H9 (cell line): ENCODE results near the gene GRIP2. TPM values are rescaled to one million over a fixed set of nuclear protein-coding genes. Genes with fewer than 3 reads are reported as not detected.

ENCODE experiments used
- DNase-seq: peaks from one replicate; pipeline ENCODE4 v3.0.0-alpha.2; 2017
- H2AFZ ChIP-seq: one replicate; pipeline ENCODE4 v1.6.1; 2013; ENCODE audit warnings: mild to moderate bottlenecking, low read length, control low read depth, moderate library complexity
- H2AK5ac ChIP-seq: 2 replicates; pipeline ENCODE4 v1.6.1; 2013; ENCODE audit warnings: low read length, control low read depth, mixed read lengths; ENCODE audit not compliant: insufficient read length
- H2BK120ac ChIP-seq: one replicate; pipeline ENCODE4 v1.6.1; 2013; ENCODE audit warnings: low read depth, mild to moderate bottlenecking, low read length, control low read depth, inconsistent platforms; ENCODE audit not compliant: poor library complexity, severe bottlenecking
- H2BK12ac ChIP-seq: 2 replicates; pipeline ENCODE4 v1.6.1; 2013; ENCODE audit warnings: low read length, control low read depth, mixed read lengths, low read depth; ENCODE audit not compliant: insufficient read length
- H2BK15ac ChIP-seq: 2 replicates; pipeline ENCODE4 v1.6.1; 2013; ENCODE audit warnings: low read depth, low read length, control low read depth
- H2BK20ac ChIP-seq: one replicate; pipeline ENCODE4 v1.6.1; 2013; ENCODE audit warnings: low read depth, mild to moderate bottlenecking, low read length, control low read depth, inconsistent platforms; ENCODE audit not compliant: poor library complexity, severe bottlenecking
- H2BK5ac ChIP-seq: 2 replicates; pipeline ENCODE4 v1.6.1; 2013; ENCODE audit warnings: low read length, control low read depth, mixed read lengths; ENCODE audit not compliant: insufficient read length
- H3K14ac ChIP-seq: 2 replicates; pipeline ENCODE4 v1.6.1; 2013; ENCODE audit warnings: low read length, control low read depth; ENCODE audit not compliant: insufficient read depth
- H3K18ac ChIP-seq: 2 replicates; pipeline ENCODE4 v1.6.1; 2013; ENCODE audit warnings: low read depth, mild to moderate bottlenecking, mixed read lengths, low read length, control low read depth; ENCODE audit not compliant: insufficient read length
- H3K23ac ChIP-seq: 2 replicates; pipeline ENCODE4 v1.6.1; 2013; ENCODE audit warnings: low read length, control low read depth, mixed read lengths, low read depth; ENCODE audit not compliant: insufficient read length
- H3K23me2 ChIP-seq: 2 replicates; pipeline ENCODE4 v1.6.1; 2013; ENCODE audit warnings: low read depth, mild to moderate bottlenecking, mixed read lengths, low read length, control low read depth; ENCODE audit not compliant: insufficient read length, poor library complexity, severe bottlenecking
- H3K27ac ChIP-seq: 2 replicates; pipeline ENCODE4 v1.5.1; 2013; ENCODE audit warnings: low read length, control low read depth, mixed read lengths, low read depth; ENCODE audit not compliant: insufficient read length
- H3K27me3 ChIP-seq: 2 replicates; pipeline ENCODE4 v1.6.1; 2013; ENCODE audit warnings: low read length, control low read depth, inconsistent platforms; ENCODE audit not compliant: insufficient read depth
- H3K4ac ChIP-seq: 2 replicates; pipeline ENCODE4 v1.6.1; 2013; ENCODE audit warnings: low read depth, mild to moderate bottlenecking, control low read depth, inconsistent platforms, low read length, moderate library complexity
- H3K4me1 ChIP-seq: 2 replicates; pipeline ENCODE4 v1.6.1; 2013; ENCODE audit warnings: low read length, control low read depth, inconsistent platforms; ENCODE audit not compliant: insufficient read depth
- H3K4me2 ChIP-seq: 2 replicates; pipeline ENCODE4 v1.6.1; 2013; ENCODE audit warnings: low read length, control low read depth, mixed read lengths; ENCODE audit not compliant: insufficient read length, insufficient read depth
- H3K56ac ChIP-seq: 2 replicates; pipeline ENCODE4 v1.6.1; 2013; ENCODE audit warnings: low read depth, mild to moderate bottlenecking, mixed read lengths, low read length, control low read depth; ENCODE audit not compliant: insufficient read length
- H3K79me1 ChIP-seq: 2 replicates; pipeline ENCODE4 v1.6.1; 2013; ENCODE audit warnings: low read depth, mild to moderate bottlenecking, moderate library complexity, low read length, control low read depth, inconsistent platforms; ENCODE audit not compliant: insufficient read depth, poor library complexity, severe bottlenecking
- H3K79me2 ChIP-seq: 2 replicates; pipeline ENCODE4 v1.6.1; 2013; ENCODE audit warnings: low read length, control low read depth, inconsistent platforms; ENCODE audit not compliant: insufficient read depth
- H3K9ac ChIP-seq: 2 replicates; pipeline ENCODE4 v1.6.1; 2013; ENCODE audit warnings: low read length, control low read depth, mixed read lengths; ENCODE audit not compliant: insufficient read length; ENCODE audit errors: extremely low read depth
- H3K9me3 ChIP-seq: one replicate; pipeline ENCODE4 v1.6.1; 2013; ENCODE audit warnings: low read depth, low read length, inconsistent platforms; ENCODE audit not compliant: control insufficient read depth
- H3T11ph ChIP-seq: one replicate; pipeline ENCODE4 v1.6.1; 2013; ENCODE audit warnings: mild to moderate bottlenecking, low read length, control low read depth, inconsistent platforms
- H4K20me1 ChIP-seq: one replicate; pipeline ENCODE4 v1.6.1; 2013; ENCODE audit not compliant: control insufficient read depth, insufficient read length, insufficient read depth
- H4K5ac ChIP-seq: 2 replicates; pipeline ENCODE4 v1.6.1; 2013; ENCODE audit warnings: low read depth, mild to moderate bottlenecking, mixed read lengths, low read length, control low read depth; ENCODE audit not compliant: insufficient read length
- H4K8ac ChIP-seq: replicated peaks from 2 replicates; pipeline ENCODE4 v1.6.1; 2013; ENCODE audit warnings: low read length, control low read depth, mixed read lengths, low read depth; ENCODE audit not compliant: insufficient read length
- H4K91ac ChIP-seq: 2 replicates; pipeline ENCODE4 v1.6.1; 2013; ENCODE audit warnings: low read depth, mild to moderate bottlenecking, moderate library complexity, mixed read lengths, low read length, control low read depth; ENCODE audit not compliant: insufficient read length
- H3K27ac Mint-ChIP-seq, 3 experiments: 2 replicates in 2 of 3; 3 replicates in 1 of 3; pipeline ENCODE4 v1.8.0; 2020 to 2021; ENCODE audit warnings: mixed read lengths in 3 of 3, mild to moderate bottlenecking in 1 of 3, moderate library complexity in 1 of 3
- H3K27me3 Mint-ChIP-seq: 2 replicates; pipeline ENCODE4 v1.8.0; 2021; ENCODE audit warnings: low read depth, mild to moderate bottlenecking, moderate library complexity, mixed read lengths
- H3K36me3 Mint-ChIP-seq, 3 experiments: 2 replicates in 2 of 3; 3 replicates in 1 of 3; pipeline ENCODE4 v1.8.0; 2020 to 2021; ENCODE audit warnings: low read depth in 3 of 3, mixed read lengths in 3 of 3; ENCODE audit not compliant: insufficient read depth in 1 of 3
- H3K4me1 Mint-ChIP-seq, 2 experiments: 2 replicates each; pipeline ENCODE4 v1.8.0; 2020; ENCODE audit warnings: mixed read lengths in 2 of 2
- H3K4me3 Mint-ChIP-seq, 2 experiments: 2 replicates in 1 of 2; 3 replicates in 1 of 2; pipeline ENCODE4 v1.8.0; 2020 to 2021; ENCODE audit warnings: mild to moderate bottlenecking in 2 of 2, mixed read lengths in 2 of 2, moderate library complexity in 1 of 2
- H3K9me3 Mint-ChIP-seq, 2 experiments: 2 replicates in 1 of 2; 3 replicates in 1 of 2; pipeline ENCODE4 v1.8.0; 2020; ENCODE audit warnings: mild to moderate bottlenecking in 2 of 2, mixed read lengths in 2 of 2, moderate library complexity in 1 of 2
- CTCF ChIP-seq: fragments of 200-600 bp; sonication (generic); conservative IDR thresholded peaks from 3 replicates; pipeline ENCODE4 v1.8.0; 2021; ENCODE audit warnings: antibody characterized with exemption, mild to moderate bottlenecking
- WGBS: extraction: QIAGEN DNeasy Blood & Tissue Kit; methylation state at CpG from one replicate; pipeline ENCODE4 v1.1.7; 2013; ENCODE audit warnings: missing lambda C conversion rate, low lambda C conversion rate, mixed read lengths; ENCODE audit not compliant: insufficient read length; ENCODE audit errors: extremely low coverage; 5-methylcytosine and 5-hydroxymethylcytosine counted together
- total RNA-seq: library from RNA; stranded (reverse); gene quantifications from 2 replicates; pipeline ENCODE4 v1.2.1, GENCODE V29; 2021

The GRIP2 gene
- total RNA-seq, 1 experiment from 2014 or later = 3.1 TPM

- peaks cover 0 to 2% of the 10 kb centered on the region in 2 experiments; a peak in 2 of 5 replicates for H3K9me3 Mint-ChIP-seq
- Histone ChIP-seq H2BK120ac (no peak overlapping the region), H3K79me1 (no peaks in the 10 kb centered on the region), H4K5ac (no peak overlapping the region), H2AFZ (no peak overlapping the region), H3K56ac (no peak overlapping the region), H3K9ac (no peak overlapping the region), H3K4ac (no peak overlapping the region), H4K91ac (no peak overlapping the region), H3K23me2 (no peaks in the 10 kb centered on the region), H2BK20ac (no peak overlapping the region), H4K20me1 (peaks cover 6% of the 10 kb centered on the region), H3T11ph (no peak overlapping the region), H3K18ac (no peak overlapping the region), H2AK5ac (no peak overlapping the region), H4K8ac (no peak overlapping the region), H3K9me3 (no peaks in the 10 kb centered on the region), H3K27ac (no peak overlapping the region), H2BK12ac (no peak overlapping the region), H2BK5ac (no peak overlapping the region), H3K79me2 (no peaks in the 10 kb centered on the region), H3K27me3 (no peaks in the 10 kb centered on the region), H3K23ac (no peak overlapping the region), H3K4me1 (no peaks in the 10 kb centered on the region; the same call in 1 of the 2 replicates), H2BK15ac (no peak overlapping the region), H3K14ac (no peak overlapping the region; the same call in 1 of the 2 replicates), H3K4me2 (no peak overlapping the region)
- peaks cover 7% of the 10 kb centered on the region for H3K27me3 Mint-ChIP-seq
- DNase-seq = no peak
- no peak for TF ChIP-seq CTCF
- no peak overlapping the region for H3K4me3 Mint-ChIP-seq
- no CpG with 5 or more reads among the region's 5 CpGs for WGBS
- peaks cover 11 to 18% of the 10 kb centered on the region in 2 experiments for H3K4me1 Mint-ChIP-seq
- no peak overlapping the region for H3K27ac Mint-ChIP-seq
- peaks cover 0 to 2% (median 1%) of the 10 kb centered on the region in 3 experiments; a peak in 3 of 7 replicates for H3K36me3 Mint-ChIP-seq
Measured at GRCh38 chr3:14570089-14570488, 29.9 kb upstream of the GRIP2 start.
